Stimulated activated naive CD8-positive, alpha-beta T cell treated with anti-CD3 and anti-CD28 coated beads, Interleukin-15, Interleukin-2, amounts not matched to agents 100 ng/mL and 50 ng/mL, for 24 hours (primary cell): ENCODE results near the gene CD300A.

Experiments
- H3K27ac Mint-ChIP-seq: one replicate; pipeline ENCODE4 v1.8.0; 2021; ENCODE audit warnings: mild to moderate bottlenecking, mixed read lengths
- H3K27me3 Mint-ChIP-seq: one replicate; pipeline ENCODE4 v1.8.0; 2021; ENCODE audit warnings: mixed read lengths
- H3K36me3 Mint-ChIP-seq: one replicate; pipeline ENCODE4 v1.8.0; 2021; ENCODE audit warnings: low read depth, mixed read lengths
- H3K4me1 Mint-ChIP-seq: one replicate; pipeline ENCODE4 v1.8.0; 2021; ENCODE audit warnings: low read depth, mixed read lengths
- H3K4me3 Mint-ChIP-seq: one replicate; pipeline ENCODE4 v1.8.0; 2021; ENCODE audit warnings: mild to moderate bottlenecking, mixed read lengths
- H3K9me3 Mint-ChIP-seq: one replicate; pipeline ENCODE4 v1.8.0; 2021; ENCODE audit warnings: mixed read lengths

Gene CD300A

GRCh38 chr17:74432766-74433391 lies 33.6 kb upstream of the CD300A start:
- H3K4me3 Mint-ChIP-seq: peak overlapping the region; percentile 3
- no peak overlapping the region for H3K27ac Mint-ChIP-seq
- H3K9me3 Mint-ChIP-seq: no peaks in the 10 kb centered on the region
- peaks cover 59% of the 10 kb centered on the region for H3K27me3 Mint-ChIP-seq
- H3K4me1 Mint-ChIP-seq: peaks cover 19% of the 10 kb centered on the region
- no peaks in the 10 kb centered on the region for H3K36me3 Mint-ChIP-seq

GRCh38 chr17:74433421-74434121 lies 32.9 kb upstream of the CD300A start:
- Mint-ChIP-seq H3K9me3 (peaks cover 1% of the 10 kb centered on the region), H3K27me3 (peaks cover 52% of the 10 kb centered on the region), H3K4me1 (peaks cover 19% of the 10 kb centered on the region), H3K36me3 (peaks cover under 1% of the 10 kb centered on the region), H3K27ac (no peak overlapping the region), H3K4me3 (no peak overlapping the region)

GRCh38 chr17:74435775-74436359 lies 30.6 kb upstream of the CD300A start:
- no peak overlapping the region for H3K27ac Mint-ChIP-seq
- H3K9me3 Mint-ChIP-seq: peaks cover 6% of the 10 kb centered on the region
- peaks cover 41% of the 10 kb centered on the region for H3K27me3 Mint-ChIP-seq
- peaks cover 10% of the 10 kb centered on the region for H3K4me1 Mint-ChIP-seq
- H3K36me3 Mint-ChIP-seq: peaks cover 6% of the 10 kb centered on the region
- H3K4me3 Mint-ChIP-seq: no peak overlapping the region

GRCh38 chr17:74437702-74438101 lies 28.7 kb upstream of the CD300A start:
- Mint-ChIP-seq H3K4me3 (no peak overlapping the region), H3K4me1 (no peaks in the 10 kb centered on the region), H3K36me3 (peaks cover 6% of the 10 kb centered on the region), H3K9me3 (peaks cover 6% of the 10 kb centered on the region), H3K27me3 (peaks cover 30% of the 10 kb centered on the region), H3K27ac (no peak overlapping the region)

- Mint-ChIP-seq H3K36me3 (peaks cover 6% of the 10 kb centered on the region), H3K9me3 (peaks cover 6% of the 10 kb centered on the region), H3K27me3 (peaks cover 15% of the 10 kb centered on the region), H3K4me3 (no peak overlapping the region), H3K4me1 (peaks cover 4% of the 10 kb centered on the region), H3K27ac (no peak overlapping the region)
Observed at GRCh38 chr17:74439691-74440567, 26.5 kb upstream of the CD300A start.

- Mint-ChIP-seq H3K27ac (no peak overlapping the region), H3K4me3 (no peak overlapping the region), H3K36me3 (peaks cover 6% of the 10 kb centered on the region), H3K27me3 (peaks cover 10% of the 10 kb centered on the region), H3K9me3 (peaks cover 6% of the 10 kb centered on the region), H3K4me1 (peaks cover 6% of the 10 kb centered on the region)
Observed at GRCh38 chr17:74441537-74441936, 24.9 kb upstream of the CD300A start.

- H3K27me3 Mint-ChIP-seq: peaks cover 3% of the 10 kb centered on the region
- peaks cover 13% of the 10 kb centered on the region for H3K4me1 Mint-ChIP-seq
- H3K27ac Mint-ChIP-seq: no peak overlapping the region
- peaks cover 6% of the 10 kb centered on the region for H3K36me3 Mint-ChIP-seq
- no peak overlapping the region for H3K4me3 Mint-ChIP-seq
- H3K9me3 Mint-ChIP-seq: peaks cover 6% of the 10 kb centered on the region
Observed at GRCh38 chr17:74442291-74442669, 24.2 kb upstream of the CD300A start.

GRCh38 chr17:74442670-74443515 lies 23.5 kb upstream of the CD300A start:
- Mint-ChIP-seq H3K4me3 (no peak overlapping the region), H3K9me3 (peaks cover 6% of the 10 kb centered on the region), H3K27ac (no peak overlapping the region), H3K4me1 (peaks cover 16% of the 10 kb centered on the region), H3K36me3 (peaks cover 6% of the 10 kb centered on the region), H3K27me3 (peaks cover 6% of the 10 kb centered on the region)

GRCh38 chr17:74443516-74444296 lies 22.7 kb upstream of the CD300A start:
- Mint-ChIP-seq H3K36me3 (peaks cover 4% of the 10 kb centered on the region), H3K4me1 (peaks cover 16% of the 10 kb centered on the region), H3K27me3 (peaks cover 6% of the 10 kb centered on the region), H3K4me3 (no peak overlapping the region), H3K27ac (no peak overlapping the region), H3K9me3 (peaks cover 3% of the 10 kb centered on the region)

- H3K4me1 Mint-ChIP-seq: peaks cover 16% of the 10 kb centered on the region
- H3K9me3 Mint-ChIP-seq: no peaks in the 10 kb centered on the region
- H3K4me3 Mint-ChIP-seq: no peak overlapping the region
- no peak overlapping the region for H3K27ac Mint-ChIP-seq
- no peaks in the 10 kb centered on the region for H3K36me3 Mint-ChIP-seq
- H3K27me3 Mint-ChIP-seq: peaks cover 6% of the 10 kb centered on the region
Observed at GRCh38 chr17:74444406-74444805, 22.0 kb upstream of the CD300A start.

- Mint-ChIP-seq H3K4me3 (no peak overlapping the region), H3K9me3 (no peaks in the 10 kb centered on the region), H3K27ac (no peak overlapping the region), H3K27me3 (peaks cover 4% of the 10 kb centered on the region), H3K4me1 (peaks cover 16% of the 10 kb centered on the region), H3K36me3 (no peaks in the 10 kb centered on the region)
Observed at GRCh38 chr17:74445158-74445557, 21.3 kb upstream of the CD300A start.

GRCh38 chr17:74446551-74447500 lies 19.6 kb upstream of the CD300A start:
- Mint-ChIP-seq H3K27me3 (peaks cover 4% of the 10 kb centered on the region), H3K4me3 (peak overlapping the region; percentile 63), H3K4me1 (peaks cover 16% of the 10 kb centered on the region), H3K27ac (peak overlapping the region; percentile 49), H3K36me3 (no peaks in the 10 kb centered on the region), H3K9me3 (no peaks in the 10 kb centered on the region)
